ENCODE data around the gene ZNF410. TPM values are rescaled to one million over a fixed set of nuclear protein-coding genes. Genes with fewer than 3 reads are reported as not detected.
A peak's percentile ranks its signal among the peaks of the same experiment; 100 is the strongest.

ZNF410 gene
- total and polyA plus RNA-seq, 2 donors (not counting 3 experiments of a cell fraction or from before 2014, with no cell fraction given) = 21.8 to 45.0 TPM

DNA sequence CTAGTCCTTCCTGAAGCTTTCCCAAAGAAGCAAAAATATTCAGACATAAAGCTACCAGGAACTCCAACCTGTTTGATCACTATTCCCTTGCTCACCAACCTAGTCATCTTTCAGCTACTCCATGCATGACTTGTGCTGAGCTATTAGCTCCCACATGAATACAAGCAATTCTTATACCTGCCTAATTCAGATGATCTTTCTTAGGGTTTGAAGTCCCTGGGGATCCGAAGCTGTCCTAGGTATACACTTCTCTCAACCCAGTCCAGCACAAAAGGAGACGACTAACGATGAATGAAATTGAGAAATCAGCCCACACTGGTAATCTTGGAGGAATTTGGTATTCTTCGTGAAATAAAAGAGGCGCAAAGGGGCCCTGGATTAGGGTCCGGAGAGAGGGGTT, 35.7 kb upstream of the ZNF410 start:
- Histone ChIP-seq H3K9ac (replicated peaks; ENCODE audit: extremely low read depth, insufficient read depth, low read length) (peak overlapping the region; percentile 97), H3K36me3 (ENCODE audit: control insufficient read depth in 2 of 2, extremely low read depth in 1 of 2, insufficient read depth in 2 of 2, low read length in 2 of 2) (no peaks in the 10 kb centered on the region), H2AFZ (ENCODE audit: low read depth, low read length) (peak overlapping the region; percentile 90), H3K4me1 (ENCODE audit: control insufficient read depth, extremely low read depth, insufficient read depth, low read length) (peaks cover 17% of the 10 kb centered on the region), H3K27me3 (ENCODE audit: control insufficient read depth in 2 of 2, insufficient read depth in 2 of 2, low read length in 2 of 2) (no peaks in the 10 kb centered on the region), H3K4me3 (replicated peaks in 1 of 3; ENCODE audit: insufficient read depth in 1 of 3, low read depth in 1 of 3, low read length in 3 of 3) (peak overlapping the region; percentile 33 to 79 (median 48)), H3K4me2 (ENCODE audit: insufficient read depth, low read length) (peak overlapping the region; percentile 87), H3K27ac (ENCODE audit: insufficient read depth, low read depth, low read length) (peak overlapping the region; percentile 93), H3K79me2 (ENCODE audit: control insufficient read depth, insufficient read depth, low read length) (no peaks in the 10 kb centered on the region), H3K9me3 (replicated peaks; ENCODE audit: control insufficient read depth, insufficient read depth, low read length) (no peaks in the 10 kb centered on the region), H4K20me1 (replicated peaks; ENCODE audit: control insufficient read depth, extremely low read depth, insufficient read depth, low read length) (no peaks in the 10 kb centered on the region), H3K9me1 (replicated peaks; ENCODE audit: control insufficient read depth, extremely low read depth, insufficient read depth, low read length) (no peaks in the 10 kb centered on the region)
- peak; percentile 18 for DNase-seq (ENCODE audit: low read depth, low spot score)
- intact Hi-C loops (cut with micrococcal nuclease) (loop anchor here (5.0 kb wide), 1 partner anchor 109 kb away; no protein-coding TSS in a partner anchor), dilution Hi-C loops (cut with MboI; ENCODE audit: extremely low pct_ligation_motif_present, low sequenced_read_pairs) (no loop called here)
- FAIRE-seq = no peak
- ChIA-PET CTCF (interaction anchor here (0.7 to 2.4 kb wide), 10 partner anchors 9 to 217 kb away, joined by 3 to 9 read pairs (median 4); partner anchors contain the start of gene ZNF410), POLR2A (interaction anchor here (1.0 kb wide), 1 partner anchor 35 kb away, joined by 4 read pairs; the partner anchor contains the start of gene ZNF410)
- BruUV-seq (replicated peaks) = no TSS peak
- TF ChIP-seq FOS (IDR thresholded peaks at IDR 0.05; ENCODE audit: borderline replicate concordance, insufficient read depth, low read length) (no peak), MAX (IDR thresholded peaks at IDR 0.05; ENCODE audit: insufficient read depth, insufficient read length) (no peak), POLR2AphosphoS5 (IDR thresholded peaks at IDR 0.05; ENCODE audit: insufficient read depth, low read depth, low read length) (no peak), JUN (IDR thresholded peaks at IDR 0.05; ENCODE audit: borderline replicate concordance, insufficient read depth, insufficient read length, low read depth) (no peak), MYC (IDR thresholded peaks at IDR 0.05; ENCODE audit: low read depth, low read length) (no peak), EZH2 (IDR thresholded peaks at IDR 0.05; ENCODE audit: borderline replicate concordance, low read depth, low read length, severe bottlenecking) (no peak), POLR2A (IDR thresholded peaks at IDR 0.05; ENCODE audit: low read depth, low read length) (no peak), GATA2 (IDR thresholded peaks at IDR 0.05; ENCODE audit: insufficient read depth, insufficient read length, low read depth, low read length) (no peak)
- TF ChIP-seq, protein P1, sequence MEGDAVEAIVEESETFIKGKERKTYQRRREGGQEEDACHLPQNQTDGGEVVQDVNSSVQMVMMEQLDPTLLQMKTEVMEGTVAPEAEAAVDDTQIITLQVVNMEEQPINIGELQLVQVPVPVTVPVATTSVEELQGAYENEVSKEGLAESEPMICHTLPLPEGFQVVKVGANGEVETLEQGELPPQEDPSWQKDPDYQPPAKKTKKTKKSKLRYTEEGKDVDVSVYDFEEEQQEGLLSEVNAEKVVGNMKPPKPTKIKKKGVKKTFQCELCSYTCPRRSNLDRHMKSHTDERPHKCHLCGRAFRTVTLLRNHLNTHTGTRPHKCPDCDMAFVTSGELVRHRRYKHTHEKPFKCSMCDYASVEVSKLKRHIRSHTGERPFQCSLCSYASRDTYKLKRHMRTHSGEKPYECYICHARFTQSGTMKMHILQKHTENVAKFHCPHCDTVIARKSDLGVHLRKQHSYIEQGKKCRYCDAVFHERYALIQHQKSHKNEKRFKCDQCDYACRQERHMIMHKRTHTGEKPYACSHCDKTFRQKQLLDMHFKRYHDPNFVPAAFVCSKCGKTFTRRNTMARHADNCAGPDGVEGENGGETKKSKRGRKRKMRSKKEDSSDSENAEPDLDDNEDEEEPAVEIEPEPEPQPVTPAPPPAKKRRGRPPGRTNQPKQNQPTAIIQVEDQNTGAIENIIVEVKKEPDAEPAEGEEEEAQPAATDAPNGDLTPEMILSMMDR (IDR thresholded peaks at IDR 0.05; ENCODE audit: extremely low read depth in 1 of 2, insufficient read depth in 1 of 2, low read depth in 1 of 2, low read length in 2 of 2) = no peak

Data from endothelial cell of umbilical vein (primary cell).